GM18508 (cell line): ENCODE measurements around the gene CHIA.
"Not testable (repeated sequence)": the region's sequence is repeated elsewhere in the genome, so short reads cannot be mapped to it uniquely, and the experiment has no call there.

ENCODE experiments used
- ATAC-seq: cut with Tn5 transposase; IDR thresholded peaks from one replicate; pipeline ENCODE4 v1.9.1; 2021; ENCODE audit warnings: moderate number of reproducible peaks; ENCODE audit not compliant: insufficient read depth, unreplicated experiment

CHIA gene

GRCh38 chr1:111360257-111360656, 69.6 kb downstream of the CHIA start:
- ATAC-seq, result not testable (repeated sequence)

DNA sequence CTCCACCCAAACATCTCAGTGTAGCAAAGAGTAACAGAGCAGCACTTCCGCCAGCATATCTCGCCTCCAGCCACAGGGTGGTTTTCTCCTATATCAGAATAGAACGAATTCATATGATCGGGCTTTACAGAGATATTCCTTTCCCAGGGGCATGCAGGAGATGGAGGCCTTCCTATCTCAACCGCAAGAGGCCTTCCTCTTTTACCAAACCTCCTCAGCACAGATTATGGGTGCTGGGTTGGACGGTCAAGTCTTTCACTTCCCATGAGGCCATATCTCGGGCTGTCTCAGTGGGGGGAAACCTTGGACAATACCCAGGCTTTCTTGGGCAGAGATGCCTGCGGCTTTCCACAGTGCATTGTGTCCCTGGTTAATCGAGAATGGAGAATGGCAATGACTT, 71.1 kb downstream of the CHIA start:
- ATAC-seq, result no peak

GRCh38 chr1:111364690-111365089, 74.0 kb downstream of the CHIA start:
- ATAC-seq, result no peak

DNA sequence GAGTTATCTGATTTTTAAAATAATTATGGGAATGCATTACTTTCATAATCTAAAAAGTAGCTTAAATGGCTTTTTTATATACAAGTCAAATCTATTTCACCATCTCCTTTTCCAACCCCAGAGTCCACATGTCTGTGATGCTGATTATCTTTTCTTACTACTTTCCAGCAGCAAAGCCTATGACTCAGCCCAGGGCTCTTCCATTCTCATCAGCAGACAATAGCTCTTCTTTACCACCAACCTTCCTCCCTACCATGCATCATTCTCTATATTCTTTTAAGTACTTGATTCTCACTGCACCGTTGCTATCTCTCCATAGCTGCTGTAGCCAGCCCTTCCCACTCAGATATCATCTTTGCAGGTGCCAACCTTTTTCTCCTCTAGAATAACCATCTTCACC, 75.6 kb downstream of the CHIA start:
- ATAC-seq, result no peak

GRCh38 chr1:111369177-111369576, 78.5 kb downstream of the CHIA start:
- no peak for ATAC-seq

DNA sequence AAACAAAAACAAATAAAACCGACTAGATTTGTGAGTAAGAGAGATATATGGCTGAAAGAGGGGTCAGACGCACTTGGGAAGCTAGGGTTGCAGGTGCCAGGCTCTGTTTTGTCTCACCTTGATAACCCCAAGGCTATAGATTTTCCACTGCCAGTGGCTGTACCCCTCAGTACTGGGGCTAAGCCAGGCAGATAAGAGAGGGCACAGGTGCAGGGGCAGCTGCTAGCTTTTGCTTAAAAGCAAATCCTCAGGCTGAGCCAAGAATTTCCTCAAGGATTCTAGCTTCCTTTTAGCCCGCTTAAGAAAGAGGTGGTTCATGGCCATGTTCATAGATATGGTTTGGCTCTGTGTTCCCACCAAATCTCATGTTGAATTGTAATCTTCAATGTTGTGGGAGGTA, 79.0 kb downstream of the CHIA start:
- no peak for ATAC-seq
